MCF 10A (cell line): ENCODE data around the gene RBM38. TPM values are rescaled to one million over a fixed set of nuclear protein-coding genes. Genes with fewer than 3 reads are reported as not detected.

Source experiments
- BruUV-seq: library from RNA; stranded (reverse); fragments of 400-500 nt; replicated peaks from 2 replicates; lab custom pipeline; 2021; lab: Mats Ljungman, UMichigan
- CTCF ChIA-PET: fragments of 300-600 bp; sonication (Branson Sonifier 250); formaldehyde crosslinking; extraction: SDS; loops from one replicate; lab custom pipeline; 2021; ENCODE audit warnings: antibody characterized with exemption, inconsistent platforms; lab: Yijun Ruan, JAX
- POLR2A ChIA-PET: fragments of 300-600, 350-650 bp; sonication (Branson Sonifier 250); formaldehyde crosslinking; extraction: SDS; loops from one replicate; lab custom pipeline; 2020; ENCODE audit warnings: antibody characterized with exemption, inconsistent platforms; lab: Yijun Ruan, JAX
- DNase-seq: peaks from one replicate; pipeline ENCODE4 v3.0.0-alpha.2; 2018; ENCODE audit not compliant: unreplicated experiment
- H3K27ac Mint-ChIP-seq: one replicate; pipeline ENCODE4 v1.8.0; 2022; ENCODE audit warnings: mild to moderate bottlenecking, low read depth, mixed read lengths; ENCODE audit not compliant: unreplicated experiment
- H3K27me3 Mint-ChIP-seq: one replicate; pipeline ENCODE4 v1.8.0; 2022; ENCODE audit warnings: mixed read lengths; ENCODE audit not compliant: insufficient read depth, unreplicated experiment
- H3K36me3 Mint-ChIP-seq: one replicate; pipeline ENCODE4 v1.8.0; 2022; ENCODE audit warnings: mild to moderate bottlenecking, moderate library complexity, mixed read lengths; ENCODE audit not compliant: insufficient read depth, unreplicated experiment
- H3K4me1 Mint-ChIP-seq: one replicate; pipeline ENCODE4 v1.8.0; 2022; ENCODE audit warnings: mixed read lengths; ENCODE audit not compliant: insufficient read depth, unreplicated experiment
- H3K4me3 Mint-ChIP-seq: one replicate; pipeline ENCODE4 v1.8.0; 2022; ENCODE audit warnings: mild to moderate bottlenecking, moderate library complexity, mixed read lengths; ENCODE audit not compliant: unreplicated experiment
- H3K9me3 Mint-ChIP-seq: one replicate; pipeline ENCODE4 v1.8.0; 2022; ENCODE audit warnings: mixed read lengths; ENCODE audit not compliant: unreplicated experiment
- intact Hi-C: fragments of 100-400 bp; cut with micrococcal nuclease; formaldehyde crosslinking; loops from 2 replicates; pipeline ENCODE4 v1.14.1; 2022
- total RNA-seq: library from RNA; stranded (reverse); gene quantifications from 2 replicates; pipeline ENCODE4 v1.2.3, GENCODE V29; 2022
- TF ChIP-seq, protein P1 (sequence below): fragments of 200-600 bp; IDR thresholded peaks from one replicate; pipeline ENCODE4 v1.8.0; 2022; ENCODE audit warnings: antibody characterized with exemption, mild to moderate bottlenecking; ENCODE audit not compliant: unreplicated experiment

The RBM38 gene
- total RNA-seq, 1 experiment from 2014 or later: 5.1 TPM

DNA sequence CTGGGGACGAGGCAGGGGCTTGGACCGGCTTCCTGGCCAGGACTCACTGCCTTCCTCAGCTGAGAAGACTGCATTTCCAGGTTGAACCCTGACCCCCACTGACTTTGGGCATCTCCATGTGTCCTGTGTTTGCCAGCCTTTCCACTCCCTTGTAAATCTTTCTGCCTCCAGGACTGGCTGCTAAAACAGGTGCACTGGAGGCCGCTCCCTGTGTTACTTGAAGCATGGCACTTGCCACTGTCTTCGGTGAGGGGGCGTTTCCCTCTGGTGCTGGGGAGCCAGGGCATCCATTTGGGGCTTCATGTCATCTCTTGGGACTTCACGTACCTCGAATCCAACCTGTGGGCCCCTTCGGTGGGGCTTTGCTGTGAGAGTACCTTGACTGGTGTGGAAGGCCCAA, 6.7 kb upstream of the RBM38 start:
- Mint-ChIP-seq H3K4me3 (no peak overlapping the region), H3K9me3 (no peaks in the 10 kb centered on the region), H3K4me1 (no peaks in the 10 kb centered on the region), H3K36me3 (peaks cover 24% of the 10 kb centered on the region), H3K27ac (no peak overlapping the region), H3K27me3 (no peaks in the 10 kb centered on the region)
- ChIA-PET CTCF (interaction anchor here (1.0 to 6.2 kb wide), 5 partner anchors 29 to 114 kb away, joined by 3 to 40 read pairs (median 5); no protein-coding TSS in a partner anchor), POLR2A (interaction anchor here (0.5 kb wide), 1 partner anchor 8 kb away, joined by 3 read pairs; no protein-coding TSS in a partner anchor)
- BruUV-seq: no TSS peak
- intact Hi-C loops: loop anchor here (5.0 to 10.0 kb wide), 2 partner anchors 53 to 830 kb away; no protein-coding TSS in a partner anchor
- no peak for DNase-seq
- TF ChIP-seq, protein P1, sequence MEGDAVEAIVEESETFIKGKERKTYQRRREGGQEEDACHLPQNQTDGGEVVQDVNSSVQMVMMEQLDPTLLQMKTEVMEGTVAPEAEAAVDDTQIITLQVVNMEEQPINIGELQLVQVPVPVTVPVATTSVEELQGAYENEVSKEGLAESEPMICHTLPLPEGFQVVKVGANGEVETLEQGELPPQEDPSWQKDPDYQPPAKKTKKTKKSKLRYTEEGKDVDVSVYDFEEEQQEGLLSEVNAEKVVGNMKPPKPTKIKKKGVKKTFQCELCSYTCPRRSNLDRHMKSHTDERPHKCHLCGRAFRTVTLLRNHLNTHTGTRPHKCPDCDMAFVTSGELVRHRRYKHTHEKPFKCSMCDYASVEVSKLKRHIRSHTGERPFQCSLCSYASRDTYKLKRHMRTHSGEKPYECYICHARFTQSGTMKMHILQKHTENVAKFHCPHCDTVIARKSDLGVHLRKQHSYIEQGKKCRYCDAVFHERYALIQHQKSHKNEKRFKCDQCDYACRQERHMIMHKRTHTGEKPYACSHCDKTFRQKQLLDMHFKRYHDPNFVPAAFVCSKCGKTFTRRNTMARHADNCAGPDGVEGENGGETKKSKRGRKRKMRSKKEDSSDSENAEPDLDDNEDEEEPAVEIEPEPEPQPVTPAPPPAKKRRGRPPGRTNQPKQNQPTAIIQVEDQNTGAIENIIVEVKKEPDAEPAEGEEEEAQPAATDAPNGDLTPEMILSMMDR: no peak

DNA sequence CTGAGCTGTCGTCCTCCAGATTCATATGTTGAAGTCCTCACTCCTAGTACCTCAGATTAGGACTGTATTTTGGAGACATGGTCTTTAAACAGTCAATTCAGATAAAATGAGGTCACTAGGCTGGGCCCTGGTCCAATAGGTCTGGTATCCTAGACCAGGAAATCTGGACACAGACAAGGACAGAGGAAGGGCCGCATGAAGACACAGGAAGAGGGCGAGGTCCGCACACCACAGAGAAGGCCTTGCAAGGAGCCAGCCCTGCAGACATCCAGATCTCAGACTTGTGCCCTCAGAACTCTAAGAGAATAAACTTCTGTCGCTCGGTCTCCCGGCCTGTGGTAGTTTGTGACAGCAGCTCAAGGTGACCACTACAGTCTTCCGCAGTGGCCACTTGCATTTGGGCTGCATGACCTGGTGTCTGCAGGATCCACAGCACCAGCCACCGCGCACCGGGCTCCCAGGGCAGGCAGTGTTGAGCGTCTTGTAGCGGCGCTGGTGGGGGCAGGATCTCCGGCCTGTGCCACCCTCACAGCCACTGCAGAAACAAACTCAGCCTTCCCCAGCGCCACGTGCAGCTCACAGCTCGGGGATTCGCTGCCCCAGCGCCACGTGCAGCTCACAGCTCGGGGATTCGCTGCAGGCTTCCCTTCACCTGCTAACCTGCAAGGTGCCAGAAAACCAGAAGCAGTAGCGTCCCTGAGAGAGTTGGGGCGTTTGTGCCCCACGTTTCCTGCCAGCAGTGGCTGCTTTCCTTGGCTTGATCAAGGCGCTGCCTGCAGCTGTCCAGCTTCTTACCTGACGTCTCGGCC, 6.0 kb upstream of the RBM38 start:
- Mint-ChIP-seq H3K9me3 (no peaks in the 10 kb centered on the region), H3K27me3 (no peaks in the 10 kb centered on the region), H3K4me3 (no peak overlapping the region), H3K27ac (no peak overlapping the region), H3K36me3 (peaks cover 20% of the 10 kb centered on the region), H3K4me1 (no peaks in the 10 kb centered on the region)
- no peak for DNase-seq
- TF ChIP-seq, protein P1: no peak
- POLR2A ChIA-PET: interaction anchor here (0.8 kb wide), 1 partner anchor 113 kb away, joined by 3 read pairs; no protein-coding TSS in a partner anchor
- CTCF ChIA-PET: interaction anchor here (0.9 to 6.2 kb wide), 5 partner anchors 28 to 125 kb away, joined by 3 to 40 read pairs (median 4); no protein-coding TSS in a partner anchor
- no TSS peak for BruUV-seq
- intact Hi-C loops: loop anchor here (5.0 to 10.0 kb wide), 2 partner anchors 52 to 830 kb away; no protein-coding TSS in a partner anchor

DNA sequence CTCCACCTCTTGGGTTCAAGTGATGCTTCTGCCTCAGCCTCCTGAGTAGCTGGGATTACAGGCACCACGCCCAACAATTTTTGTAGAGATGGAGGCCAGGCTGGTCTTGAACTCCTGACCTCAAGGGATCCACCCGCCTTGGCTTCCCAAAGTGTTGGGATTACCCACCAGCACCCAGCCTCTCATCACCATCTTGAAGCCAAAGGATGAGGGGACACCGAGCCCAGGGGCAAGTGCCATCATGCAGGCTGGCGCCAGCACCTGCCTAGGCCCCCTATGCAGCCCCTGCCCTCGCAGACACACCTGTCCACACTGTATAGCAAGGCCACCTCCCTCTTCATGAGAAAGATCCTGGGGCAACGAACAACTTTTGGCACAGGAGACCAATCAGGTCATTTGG, 5.3 kb upstream of the RBM38 start:
- CTCF ChIA-PET: interaction anchor here (0.6 to 6.2 kb wide), 4 partner anchors 84 to 112 kb away, joined by 3 to 40 read pairs (median 16); no protein-coding TSS in a partner anchor
- H3K27ac Mint-ChIP-seq: no peak overlapping the region
- intact Hi-C loops: loop anchor here (10.0 kb wide), 1 partner anchor 829 kb away; no protein-coding TSS in a partner anchor
- peaks cover 15% of the 10 kb centered on the region for H3K36me3 Mint-ChIP-seq
- no peak overlapping the region for H3K4me3 Mint-ChIP-seq
- no peaks in the 10 kb centered on the region for H3K9me3 Mint-ChIP-seq
- POLR2A ChIA-PET: interaction anchor here (0.8 kb wide), 1 partner anchor 112 kb away, joined by 3 read pairs; no protein-coding TSS in a partner anchor
- no TSS peak for BruUV-seq
- no peaks in the 10 kb centered on the region for H3K4me1 Mint-ChIP-seq
- TF ChIP-seq, protein P1: no peak
- no peak for DNase-seq
- H3K27me3 Mint-ChIP-seq: no peaks in the 10 kb centered on the region

DNA sequence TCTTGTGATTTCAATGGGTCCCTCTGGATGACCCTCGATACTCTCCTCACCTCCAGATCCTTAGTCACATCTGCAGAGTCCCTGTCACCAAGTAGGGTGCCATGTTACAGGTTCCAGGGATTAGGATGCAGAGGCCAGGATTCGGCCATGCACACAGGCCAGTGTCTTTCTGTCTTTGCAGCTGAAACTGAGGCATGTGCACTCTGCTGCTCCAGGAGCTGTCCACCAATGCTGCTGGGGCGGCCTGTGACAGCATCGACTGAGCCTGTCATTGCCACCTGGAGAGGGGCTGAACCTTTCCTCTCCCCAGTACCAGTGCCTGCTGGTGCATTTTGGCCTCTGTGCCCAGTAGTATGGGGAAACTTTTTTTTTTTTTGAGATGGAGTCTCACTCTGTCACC, 4.4 kb upstream of the RBM38 start:
- H3K36me3 Mint-ChIP-seq: peaks cover 14% of the 10 kb centered on the region
- intact Hi-C loops: loop anchor here (10.0 kb wide), 1 partner anchor 828 kb away; no protein-coding TSS in a partner anchor
- H3K27ac Mint-ChIP-seq: no peak overlapping the region
- H3K27me3 Mint-ChIP-seq: no peaks in the 10 kb centered on the region
- no peaks in the 10 kb centered on the region for H3K4me1 Mint-ChIP-seq
- no peak for DNase-seq
- ChIA-PET CTCF (interaction anchor here (1.0 to 6.2 kb wide), 4 partner anchors 13 to 112 kb away, joined by 3 to 40 read pairs (median 16); no protein-coding TSS in a partner anchor), POLR2A (no interaction called here)
- TF ChIP-seq, protein P1: no peak
- H3K4me3 Mint-ChIP-seq: no peak overlapping the region
- BruUV-seq: no TSS peak
- H3K9me3 Mint-ChIP-seq: no peaks in the 10 kb centered on the region
